HG03095 (cell line): ENCODE results near the gene TM6SF1.
"Not testable (repeated sequence)": the region's sequence is repeated elsewhere in the genome, so short reads cannot be mapped to it uniquely, and the experiment has no call there.

Experiments used
- ATAC-seq: cut with Tn5 transposase; IDR thresholded peaks from one replicate; pipeline ENCODE4 v1.9.1; 2021; ENCODE audit warnings: moderate library complexity; ENCODE audit not compliant: unreplicated experiment

The TM6SF1 gene

DNA sequence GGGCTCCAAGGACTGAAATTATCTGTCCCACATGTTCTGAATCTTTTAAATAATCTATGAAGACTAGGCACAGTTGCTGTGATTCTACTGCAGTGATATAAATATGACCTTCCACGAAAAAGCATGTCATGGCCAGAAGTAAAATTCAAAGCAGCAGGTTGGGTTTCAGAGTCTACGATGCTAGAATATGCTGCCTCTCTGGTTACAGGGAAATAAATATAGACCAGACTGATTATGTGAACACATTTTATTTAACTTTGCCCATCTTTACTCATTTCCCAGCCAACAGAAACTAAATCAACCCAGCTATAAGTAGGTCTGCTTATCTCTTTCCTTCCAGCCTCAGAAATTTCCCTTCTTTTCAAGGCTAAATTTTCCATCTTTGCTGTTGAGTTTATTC, 19.9 kb upstream of the TM6SF1 start:
- no peak for ATAC-seq

- no peak for ATAC-seq
Measured at GRCh38 chr15:83088876-83089275, 18.6 kb upstream of the TM6SF1 start.

- ATAC-seq = no peak
Measured at GRCh38 chr15:83090465-83090864, 17.0 kb upstream of the TM6SF1 start.

- ATAC-seq = not testable (repeated sequence)
Measured at GRCh38 chr15:83091965-83092308, 15.5 kb upstream of the TM6SF1 start.

DNA sequence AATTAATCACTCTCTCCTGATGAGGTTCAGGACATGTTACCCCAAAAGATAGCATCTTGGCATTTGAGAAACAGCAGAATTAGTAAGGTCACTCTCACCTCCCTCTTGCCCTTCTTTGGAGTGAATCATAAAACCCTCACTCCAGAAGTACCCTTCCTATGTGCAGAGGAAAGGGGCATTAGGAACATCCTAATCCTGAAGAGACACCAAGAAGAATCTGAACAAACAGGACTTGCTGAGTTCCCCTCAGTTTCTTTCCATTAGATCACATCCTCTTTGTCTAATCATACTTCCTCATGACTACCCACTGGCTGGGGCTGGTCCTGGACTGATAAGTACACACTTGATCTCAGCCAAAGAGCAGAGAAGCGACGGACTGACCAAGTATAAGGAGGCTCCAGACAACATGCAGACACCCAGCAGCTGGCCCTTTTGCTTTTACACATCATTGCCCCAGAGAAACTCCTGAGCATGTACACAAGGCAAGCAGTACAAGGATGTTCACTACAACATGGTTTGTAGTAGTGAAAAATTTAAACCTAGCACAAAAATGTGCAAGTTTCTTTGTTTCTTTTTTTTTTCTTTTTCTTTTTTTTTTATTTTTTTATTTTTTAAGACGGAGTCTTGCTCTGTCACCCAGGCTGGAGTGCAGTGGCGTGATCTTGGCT, 15.0 kb upstream of the TM6SF1 start:
- ATAC-seq = peak; percentile 92

- no peak for ATAC-seq
Measured at GRCh38 chr15:83094583-83094982, 12.9 kb upstream of the TM6SF1 start.

DNA sequence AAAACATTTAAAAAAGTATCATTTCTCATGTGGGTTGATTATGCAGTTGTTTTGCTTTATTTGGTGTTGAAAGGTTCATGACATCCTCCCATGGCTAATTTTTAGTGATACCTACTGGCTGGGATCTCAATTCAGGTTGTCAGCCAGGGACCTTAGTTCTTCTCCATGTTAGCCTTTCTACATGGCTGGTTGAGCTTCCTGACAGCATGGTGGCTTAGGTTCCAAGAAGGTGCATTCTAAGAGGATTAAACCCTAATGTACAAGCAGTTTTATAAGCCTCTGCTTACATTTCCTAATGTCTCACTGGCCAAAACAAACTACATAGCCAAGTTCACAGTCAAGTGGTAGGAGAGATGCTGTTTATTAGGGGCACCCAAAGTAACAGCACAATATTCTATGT, 9.4 kb upstream of the TM6SF1 start:
- ATAC-seq = no peak

- ATAC-seq = no peak
Measured at GRCh38 chr15:83099290-83099689, 8.2 kb upstream of the TM6SF1 start.

DNA sequence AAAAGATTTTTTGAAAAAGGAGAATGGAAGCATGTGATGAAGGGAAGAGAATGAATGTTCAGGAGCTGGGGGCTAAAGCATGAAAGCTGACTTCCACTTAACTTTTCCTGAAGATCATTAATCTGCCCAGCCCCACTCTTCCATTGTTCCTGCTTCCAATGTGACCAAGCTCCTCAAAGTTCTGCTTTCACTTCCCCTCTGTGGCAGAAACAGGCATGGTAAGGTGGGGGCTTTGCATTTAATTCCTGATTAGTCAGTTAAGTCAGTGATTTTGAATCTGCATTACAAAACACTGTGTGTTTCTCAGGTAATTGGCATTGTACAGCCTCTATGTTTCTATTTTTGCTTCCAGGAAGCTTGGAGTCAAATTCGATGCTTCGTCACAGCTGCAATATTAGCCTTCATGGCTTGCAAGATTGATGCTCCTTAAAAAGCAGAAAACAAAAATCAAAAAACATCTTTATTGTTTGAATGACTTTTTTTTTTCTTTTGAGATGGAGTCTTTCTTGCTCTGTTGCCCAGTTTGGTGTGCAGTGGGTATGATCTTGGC, 7.3 kb upstream of the TM6SF1 start:
- no peak for ATAC-seq

GRCh38 chr15:83102346-83102745, 5.1 kb upstream of the TM6SF1 start:
- no peak for ATAC-seq

- no peak for ATAC-seq
Measured at GRCh38 chr15:83104141-83104540, 3.3 kb upstream of the TM6SF1 start.

- ATAC-seq = no peak
Measured at GRCh38 chr15:83105440-83105839, 2.0 kb upstream of the TM6SF1 start.

- no peak for ATAC-seq
Measured at GRCh38 chr15:83107841-83108181, 366 bp downstream of the TM6SF1 start.

DNA sequence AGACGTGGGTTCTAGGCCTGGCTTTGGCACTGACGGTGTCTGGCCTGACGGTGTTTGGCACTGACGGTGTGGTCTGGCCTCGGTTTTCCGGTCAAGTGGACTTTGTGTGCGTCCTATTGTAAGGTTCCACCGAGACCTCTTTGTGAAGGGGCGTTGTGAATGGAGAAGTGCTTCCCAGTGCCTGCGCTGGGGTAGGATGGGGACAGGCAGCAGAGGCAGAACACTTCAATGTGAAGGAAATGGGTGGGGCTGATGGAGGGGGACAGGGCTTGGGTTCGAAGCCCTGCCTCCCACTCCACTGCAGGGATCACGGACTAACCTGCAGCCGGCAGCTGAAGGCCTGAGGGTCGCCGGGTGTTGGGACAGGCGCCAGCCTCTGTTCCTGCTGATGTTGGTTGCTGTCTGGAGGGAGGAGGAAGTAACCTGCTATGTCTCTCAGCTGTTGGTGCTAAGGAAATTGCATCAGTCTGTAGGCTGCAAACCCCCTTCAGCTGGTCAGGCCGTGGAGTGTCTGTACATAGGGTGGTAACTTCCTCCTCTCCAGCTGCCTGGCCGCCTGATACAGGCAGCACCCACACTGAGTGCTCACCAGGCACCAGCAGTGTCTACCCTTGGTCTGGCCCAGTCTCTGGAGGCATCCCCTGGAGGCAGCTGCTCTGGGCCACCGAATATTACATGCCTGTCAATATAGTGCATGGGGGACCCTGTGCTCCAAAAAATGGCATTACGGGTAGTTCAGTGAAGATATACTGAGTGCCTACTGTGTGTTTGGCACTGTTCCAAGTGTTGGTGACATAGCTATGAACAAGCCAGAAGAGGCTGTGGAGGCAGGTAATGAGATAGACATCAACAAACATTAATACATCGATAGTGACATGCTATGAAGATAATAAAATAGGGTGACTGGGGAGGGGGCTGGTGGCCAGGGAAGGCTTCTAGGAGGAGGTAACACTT, 1.1 kb downstream of the TM6SF1 start:
- ATAC-seq = peak; percentile 70

- no peak for ATAC-seq
Measured at GRCh38 chr15:83109532-83109931, 2.1 kb downstream of the TM6SF1 start.

DNA sequence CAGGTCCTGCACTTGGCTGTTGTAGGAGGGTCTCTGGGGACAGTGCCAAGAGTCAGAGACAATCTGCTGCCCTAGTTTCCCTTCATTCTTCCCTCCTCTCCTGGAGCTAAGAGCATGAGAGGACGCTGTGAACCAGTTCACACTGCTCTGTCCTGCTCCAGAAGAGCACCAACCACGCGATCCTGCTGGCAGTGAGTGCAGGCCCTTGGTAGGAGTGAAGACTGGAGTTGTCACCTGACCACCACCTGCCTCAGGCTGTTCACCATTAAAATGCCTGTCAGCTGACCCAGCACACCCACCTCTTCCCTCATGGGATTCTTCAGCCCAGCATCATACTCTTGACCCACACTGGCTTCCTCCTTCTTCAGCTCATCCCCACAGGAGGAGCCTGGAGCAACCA, 2.9 kb downstream of the TM6SF1 start:
- ATAC-seq = no peak

- no peak for ATAC-seq
Measured at GRCh38 chr15:83111149-83111548, 3.7 kb downstream of the TM6SF1 start.

DNA sequence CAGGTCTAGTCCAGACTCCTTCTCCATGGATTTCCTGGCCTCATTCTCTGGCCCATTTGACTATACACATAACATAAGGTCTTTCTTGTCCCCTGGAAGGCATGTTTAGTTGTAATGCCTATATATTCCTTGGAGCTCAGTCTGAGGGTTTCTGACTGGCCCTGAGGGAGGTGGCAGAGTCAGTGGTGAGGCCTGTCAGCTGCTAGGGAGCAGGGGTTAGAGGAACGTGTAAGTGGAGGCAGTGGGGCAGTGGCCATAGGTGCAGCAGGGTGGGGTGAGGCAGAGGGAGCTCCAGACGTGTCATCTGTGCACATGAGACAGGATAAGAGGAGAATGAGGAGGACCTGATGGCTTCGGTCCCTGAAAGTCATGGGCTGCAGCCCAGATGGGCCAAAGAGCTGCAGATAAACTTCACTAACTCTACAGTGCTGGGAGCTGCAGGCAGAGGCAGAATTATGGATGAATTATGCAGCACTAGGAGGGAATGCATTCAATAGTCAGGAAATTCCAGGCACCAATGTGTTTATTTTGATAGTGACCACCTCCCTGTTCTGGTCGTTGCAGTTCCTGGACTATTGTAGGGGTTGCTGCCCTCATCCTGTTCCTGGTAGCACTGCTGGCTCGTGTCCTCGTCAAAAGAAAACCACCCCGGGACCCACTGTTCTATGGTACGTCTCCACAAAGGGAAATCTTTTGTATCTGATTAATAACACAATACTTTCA, 4.9 kb downstream of the TM6SF1 start:
- no peak for ATAC-seq

- ATAC-seq = no peak
Measured at GRCh38 chr15:83112956-83113299, 5.5 kb downstream of the TM6SF1 start.

DNA sequence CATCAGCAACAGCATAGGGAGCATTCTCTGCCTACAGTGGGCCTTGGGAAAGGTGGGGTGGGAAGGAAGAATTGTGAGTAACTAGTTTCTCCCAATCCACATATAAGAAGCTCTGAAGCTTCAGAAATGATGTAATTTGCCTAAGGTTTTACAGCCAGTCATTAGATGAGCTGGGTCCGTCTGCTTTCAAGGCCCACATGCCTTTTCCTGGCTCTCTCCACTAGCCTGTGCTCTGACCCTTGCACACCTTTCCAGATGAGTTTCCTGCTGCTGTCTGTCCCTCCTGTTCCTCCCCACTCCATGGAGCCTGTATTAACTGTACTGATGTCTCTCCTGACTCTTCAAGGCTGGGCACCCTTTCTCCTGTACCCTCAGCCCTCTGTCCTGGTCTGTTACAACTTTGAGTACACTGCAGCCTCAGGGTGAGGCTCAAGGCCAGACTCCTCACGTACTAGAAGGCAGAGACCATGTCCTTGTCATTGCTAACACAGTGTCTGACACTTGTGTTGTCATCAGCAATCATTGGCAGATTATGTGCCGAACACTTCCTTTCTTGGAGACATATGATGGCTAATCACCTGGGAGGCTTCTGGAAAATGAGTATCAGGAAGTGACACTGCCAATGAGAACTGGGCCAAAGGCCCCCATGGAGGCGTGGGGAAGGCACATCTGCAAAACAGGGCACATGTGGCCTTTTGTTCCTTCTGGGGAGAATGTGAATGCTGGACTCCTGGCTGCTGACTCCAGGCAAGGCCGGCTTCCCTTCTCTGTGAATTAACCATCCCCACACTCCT, 6.6 kb downstream of the TM6SF1 start:
- ATAC-seq = no peak

DNA sequence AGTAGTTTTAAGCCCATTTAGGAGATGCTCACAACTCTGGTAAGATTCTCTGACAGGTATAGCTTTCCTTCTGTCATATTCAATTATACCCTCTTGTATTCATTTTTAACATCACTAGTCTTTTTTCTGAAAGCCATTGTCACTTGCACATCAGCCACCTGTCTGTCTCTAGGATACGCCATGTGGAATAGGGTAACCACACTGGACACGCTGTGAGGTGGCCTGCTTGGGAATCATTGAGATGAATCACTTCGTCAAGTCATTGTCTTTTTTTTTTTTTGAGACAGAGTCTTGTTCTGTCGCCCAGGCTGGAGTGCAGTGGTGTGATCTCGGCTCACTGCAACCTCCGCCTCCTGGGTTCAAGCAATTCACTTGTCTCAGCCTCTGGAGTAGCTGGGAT, 7.4 kb downstream of the TM6SF1 start:
- no peak for ATAC-seq
